ENCODE measurements around the gene ABCD1.

The ABCD1 gene

GRCh38 chrX:153722704-153723350, 1.8 kb upstream of the ABCD1 start (continued):
- TF ChIP-seq ZNF518A (tag by site-specific recombination; conservative IDR thresholded peaks at IDR 0.05; ENCODE audit: low read depth) (no peak), GLI4 (tag by site-specific recombination; IDR thresholded peaks at IDR 0.05) (no peak), ZFP69B (tag by site-specific recombination; IDR thresholded peaks at IDR 0.05) (no peak), MYNN (tag by site-specific recombination; IDR thresholded peaks at IDR 0.05; ENCODE audit: borderline replicate concordance) (no peak), WT1 (tag by site-specific recombination; IDR thresholded peaks at IDR 0.05) (no peak), ZNF221 (tag by site-specific recombination; IDR thresholded peaks at IDR 0.05; ENCODE audit: borderline replicate concordance) (no peak), ZNF302 (tag by site-specific recombination; IDR thresholded peaks at IDR 0.05; ENCODE audit: low read depth) (no peak)

- POLR2A ChIA-PET, result interaction anchor here (0.6 kb wide), 3 partner anchors 12 to 283 kb away, joined by 4 to 5 read pairs (median 4); no protein-coding TSS in a partner anchor
- Histone ChIP-seq H3K9me3 (ENCODE audit: control insufficient read depth, insufficient read depth, low read depth, low read length) (no peaks in the 10 kb centered on the region), H3K4me1 (ENCODE audit: control insufficient read depth, insufficient read depth, low read length) (peaks cover 3% of the 10 kb centered on the region), H3K36me3 (ENCODE audit: control insufficient read depth in 2 of 2, insufficient read depth in 1 of 2, low read length in 2 of 2) (peaks cover 0 to 39% of the 10 kb centered on the region in 2 experiments; a peak in 2 of 3 replicates), H3K27ac (ENCODE audit: extremely low read depth, low read depth, low read length) (peak overlapping the region; percentile 89), H3K4me3 (ENCODE audit: low read depth, low read length) (peak overlapping the region; percentile 58)
- CTCF ChIA-PET, result interaction anchor here (0.6 kb wide), 1 partner anchor 242 kb away, joined by 5 read pairs; no protein-coding TSS in a partner anchor
- TF ChIP-seq SP3 (tag by site-specific recombination; IDR thresholded peaks at IDR 0.05) (peak; percentile 79), SCRT2 (tag by site-specific recombination; IDR thresholded peaks at IDR 0.05) (no peak), KLF8 (tag by site-specific recombination; IDR thresholded peaks at IDR 0.05) (peak; percentile 27; the same call in 1 of the 2 replicates), KLF16 (tag by site-specific recombination; IDR thresholded peaks at IDR 0.05) (peak; percentile 35; the same call in 1 of the 2 replicates), ZFP69B (tag by site-specific recombination; IDR thresholded peaks at IDR 0.05) (peak; percentile 23; the same call in 1 of the 2 replicates), KLF9 (tag by site-specific recombination; IDR thresholded peaks at IDR 0.05; ENCODE audit: low read depth) (peak; percentile 86), ZNF175 (tag by site-specific recombination; IDR thresholded peaks at IDR 0.05) (no peak), PATZ1 (tag by site-specific recombination; IDR thresholded peaks at IDR 0.05) (0 out of 2 replicates have a peak, but pooled peaks have one; percentile 53), ZNF791 (tag by site-specific recombination; IDR thresholded peaks at IDR 0.05) (no peak), ZNF510 (tag by site-specific recombination; IDR thresholded peaks at IDR 0.05; ENCODE audit: insufficient replicate concordance) (no peak), KLF17 (tag by site-specific recombination; IDR thresholded peaks at IDR 0.05) (peak; percentile 39; the same call in 1 of the 2 replicates), ZBTB20 (tag by site-specific recombination; IDR thresholded peaks at IDR 0.05) (peak; percentile 61; the same call in 1 of the 2 replicates), GLIS1 (tag by site-specific recombination; IDR thresholded peaks at IDR 0.05) (peak; percentile 60), ZXDB (tag by site-specific recombination; IDR thresholded peaks at IDR 0.05) (peak; percentile 4; the same call in 1 of the 2 replicates), ZNF335 (tag by site-specific recombination; conservative IDR thresholded peaks at IDR 0.05) (peak; percentile 88), ZBTB17 (tag by site-specific recombination; IDR thresholded peaks at IDR 0.05) (peak; percentile 25; the same call in 1 of the 2 replicates), ZBTB10 (tag by site-specific recombination; IDR thresholded peaks at IDR 0.05) (0 out of 2 replicates have a peak, but pooled peaks have one; percentile 29)
These were observed 1.1 kb upstream of the ABCD1 start for GRCh38 chrX:153723351-153724251.

Measured in HEK293 (cell line).